Stimulated activated CD8-positive, alpha-beta memory T cell treated with anti-CD3 and anti-CD28 coated beads, Interleukin-12 subunit alpha, Interleukin-12 subunit beta, amount 100 ng/mL, for 1 hour (primary cell): ENCODE measurements around the gene TMEM92.

ENCODE experiments used
- DNase-seq: peaks from one replicate; pipeline ENCODE4 v3.0.0-alpha.2; 2020; ENCODE audit warnings: low read depth

Gene TMEM92

GRCh38 chr17:50274142-50274896, at the start of gene TMEM92:
TMEM92 (plus strand) TSS chr17:50274466; CDS start chr17:50274502, 36 bp downstream.
- DNase-seq: no peak

GRCh38 chr17:50225701-50226240, 48.5 kb upstream of the TMEM92 start:
- no peak for DNase-seq

- no peak for DNase-seq
Measured at GRCh38 chr17:50234581-50234980, 39.7 kb upstream of the TMEM92 start.

- DNase-seq: no peak
Measured at GRCh38 chr17:50237901-50238300, 36.4 kb upstream of the TMEM92 start.

GRCh38 chr17:50238601-50239280, 35.5 kb upstream of the TMEM92 start:
- no peak for DNase-seq

GRCh38 chr17:50239937-50240336, 34.3 kb upstream of the TMEM92 start:
- no peak for DNase-seq

- no peak for DNase-seq
Measured at GRCh38 chr17:50240851-50241250, 33.4 kb upstream of the TMEM92 start.

- no peak for DNase-seq
Measured at GRCh38 chr17:50241431-50241830, 32.8 kb upstream of the TMEM92 start.

GRCh38 chr17:50244771-50245170, 29.5 kb upstream of the TMEM92 start:
- DNase-seq: no peak

GRCh38 chr17:50248255-50248654, 26.0 kb upstream of the TMEM92 start:
- DNase-seq: no peak

- no peak for DNase-seq
Measured at GRCh38 chr17:50252781-50253180, 21.5 kb upstream of the TMEM92 start.

- no peak for DNase-seq
Measured at GRCh38 chr17:50255766-50256635, 18.3 kb upstream of the TMEM92 start.

GRCh38 chr17:50256826-50257618, 17.2 kb upstream of the TMEM92 start:
- no peak for DNase-seq

GRCh38 chr17:50257676-50258224, 16.5 kb upstream of the TMEM92 start:
- DNase-seq: no peak

GRCh38 chr17:50258647-50259476, 15.4 kb upstream of the TMEM92 start:
- no peak for DNase-seq

- DNase-seq: no peak
Measured at GRCh38 chr17:50259477-50260324, 14.6 kb upstream of the TMEM92 start.

- no peak for DNase-seq
Measured at GRCh38 chr17:50260501-50260911, 13.8 kb upstream of the TMEM92 start.

- no peak for DNase-seq
Measured at GRCh38 chr17:50261051-50261915, 13.0 kb upstream of the TMEM92 start.
